Measurements from ENCODE around the gene UBE3C. TPM values are rescaled to one million over a fixed set of nuclear protein-coding genes. Genes with fewer than 3 reads are reported as not detected.

Gene UBE3C
- total and polyA plus RNA-seq, 2 of the 13 experiments (the other 11 are each of a cell fraction or from before 2014, with no cell fraction given) = 27.0 to 48.2 TPM

DNA sequence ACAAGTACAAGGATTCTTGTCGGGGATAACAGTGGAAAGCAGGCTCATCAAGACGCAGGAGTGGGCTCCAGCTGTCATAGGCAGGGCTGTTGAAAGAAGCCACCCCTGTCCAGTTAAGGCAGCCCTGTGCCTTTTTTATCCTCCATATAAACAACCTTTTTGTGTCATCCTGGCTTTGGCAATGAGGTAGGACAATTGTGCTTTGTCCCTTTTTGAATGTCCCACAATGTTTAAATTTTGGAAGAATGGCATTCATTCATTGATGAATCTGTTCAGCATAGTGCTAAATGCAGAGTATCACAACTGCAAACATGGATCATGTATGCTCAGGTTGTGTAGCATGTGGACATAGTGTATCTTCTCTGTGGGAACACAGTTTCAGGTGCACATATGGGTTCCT, 66.7 kb downstream of the UBE3C start:
- no TSS peak for BruUV-seq (replicated peaks)
- no peak for ATAC-seq
- Histone ChIP-seq H3K4me1 (ENCODE audit: insufficient read depth, low read length) (no peaks in the 10 kb centered on the region), H3K27ac (ENCODE audit: extremely low read length, insufficient read depth, low read length) (no peak overlapping the region), H3K9ac (ENCODE audit: insufficient read depth, low read depth, low read length) (no peak overlapping the region), H3K79me2 (ENCODE audit: insufficient read depth, low read length) (no peaks in the 10 kb centered on the region), H3K27me3 (ENCODE audit: control insufficient read depth in 1 of 2, insufficient read depth in 2 of 2, low read length in 2 of 2) (no peaks in the 10 kb centered on the region), H3K9me3 (ENCODE audit: low read length) (no peaks in the 10 kb centered on the region), H3K4me3 (replicated peaks in 1 of 3; ENCODE audit: insufficient read depth in 1 of 3, low read depth in 2 of 3, low read length in 3 of 3) (no peak overlapping the region), H3K4me2 (ENCODE audit: low read depth, low read length) (no peak overlapping the region), H4K20me1 (ENCODE audit: insufficient read depth, low read length) (no peaks in the 10 kb centered on the region), H3K36me3 (replicated peaks in 1 of 2; ENCODE audit: control insufficient read depth in 1 of 2, insufficient read depth in 2 of 2, low read length in 2 of 2) (peaks cover 9 to 58% of the 10 kb centered on the region in 2 experiments), H2AFZ (ENCODE audit: low read length) (no peak overlapping the region)
- WGBS (ENCODE audit: low lambda C conversion rate) = 100% methylated on average over 2 of the region's 2 CpGs
- in situ Hi-C loops (cut with HindIII; ENCODE audit: extremely low pct_ligation_motif_present, low pct_unique_long_range_greater_than_20kb) (no loop called here), intact Hi-C loops (cut with micrococcal nuclease; ENCODE audit: unreplicated experiment) (no loop called here)
- no peak for DNase-seq (ENCODE audit: low spot score)
- CTCF ChIA-PET (ENCODE audit: low intra/inter-chr PET ratio, low total read pairs) = no interaction called here
- no peak for TF ChIP-seq KAT7 (CRISPR knock-in tag; IDR thresholded peaks at IDR 0.05; ENCODE audit: borderline replicate concordance)
- no peak for TF ChIP-seq FOXC1 (CRISPR knock-in tag; IDR thresholded peaks at IDR 0.05; ENCODE audit: borderline replicate concordance)
- TF ChIP-seq FOXK2 (IDR thresholded peaks at IDR 0.05) = no peak
- no peak for TF ChIP-seq NRL (CRISPR knock-in tag; IDR thresholded peaks at IDR 0.05; ENCODE audit: borderline replicate concordance)
- TF ChIP-seq POLR2AphosphoS5 (IDR thresholded peaks at IDR 0.05; ENCODE audit: low read depth, low read length) = no peak
- TF ChIP-seq MIER2 (CRISPR knock-in tag; IDR thresholded peaks at IDR 0.05) = no peak
- TF ChIP-seq SMAD3 (CRISPR knock-in tag; IDR thresholded peaks at IDR 0.05) = no peak
- TF ChIP-seq ETV6 (CRISPR knock-in tag; conservative IDR thresholded peaks at IDR 0.05) = no peak
- no peak for TF ChIP-seq SPEN (CRISPR knock-in tag; IDR thresholded peaks at IDR 0.05; ENCODE audit: low read depth)
- FAIRE-seq = no peak
- POLR2A ChIA-PET = no interaction called here

DNA sequence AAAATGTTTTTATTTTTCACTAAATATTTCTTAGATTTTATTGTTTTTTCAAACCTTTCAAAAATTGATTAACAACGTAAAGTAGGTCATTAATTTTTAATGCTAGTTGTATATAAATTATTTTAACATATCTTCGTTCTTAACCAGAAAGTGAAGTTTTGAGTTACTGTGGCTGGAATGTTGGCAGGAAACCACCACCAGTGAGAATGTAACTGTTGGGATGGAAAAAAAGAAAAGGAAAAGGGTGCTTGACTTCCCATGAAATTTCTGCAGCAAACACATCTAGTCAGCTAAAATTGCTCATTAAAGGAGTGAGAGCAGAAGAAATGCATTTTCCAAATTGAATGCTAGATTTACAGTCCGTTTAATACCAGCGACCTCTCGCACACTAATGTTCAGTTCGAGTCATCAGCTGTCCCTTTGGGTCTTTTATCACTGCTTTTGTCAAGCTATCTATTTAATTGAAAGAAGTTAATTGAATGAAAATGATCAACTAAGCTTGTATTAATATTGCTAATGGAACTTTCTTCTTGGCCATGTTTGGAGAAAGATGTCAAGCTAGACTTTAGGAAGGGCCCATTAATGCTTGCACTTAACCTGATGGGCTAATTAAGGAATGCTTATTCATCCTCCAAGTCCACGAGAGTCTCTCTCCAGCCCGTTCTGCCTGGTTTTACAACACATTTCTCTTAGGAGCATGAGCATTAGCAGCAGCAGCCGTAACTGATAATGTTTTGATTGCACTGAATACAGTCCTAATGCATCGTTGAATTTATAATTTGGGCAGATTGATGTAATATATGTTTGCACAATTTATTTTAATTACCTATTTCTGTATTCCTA, 70.1 kb downstream of the UBE3C start:
- POLR2A ChIA-PET = no interaction called here
- intact Hi-C loops (cut with micrococcal nuclease; ENCODE audit: unreplicated experiment) = no loop called here
- CTCF ChIA-PET (ENCODE audit: low intra/inter-chr PET ratio, low total read pairs) = no interaction called here
- TF ChIP-seq ZSCAN20 (CRISPR knock-in tag; IDR thresholded peaks at IDR 0.05; ENCODE audit: borderline replicate concordance) = no peak
- no peak for TF ChIP-seq PHF8 (CRISPR knock-in tag; IDR thresholded peaks at IDR 0.05)
- TF ChIP-seq ZNF772 (CRISPR knock-in tag; IDR thresholded peaks at IDR 0.05) = no peak
- no peak for TF ChIP-seq IRX3 (CRISPR knock-in tag; IDR thresholded peaks at IDR 0.05; ENCODE audit: borderline replicate concordance, low read depth)
- no peak for TF ChIP-seq ATF1 (CRISPR knock-in tag; IDR thresholded peaks at IDR 0.05)
- no peak for TF ChIP-seq SP1 (IDR thresholded peaks at IDR 0.05)
- no peak for TF ChIP-seq SP1 (CRISPR knock-in tag; IDR thresholded peaks at IDR 0.05)
- TF ChIP-seq ZC3H4 (CRISPR knock-in tag; IDR thresholded peaks at IDR 0.05; ENCODE audit: borderline replicate concordance) = no peak
- no peak for TF ChIP-seq KLF16 (CRISPR knock-in tag; IDR thresholded peaks at IDR 0.05)
- TF ChIP-seq SALL1 (CRISPR knock-in tag; IDR thresholded peaks at IDR 0.05) = no peak
- no peak for TF ChIP-seq ZMYM3 (CRISPR knock-in tag; IDR thresholded peaks at IDR 0.05)
- TF ChIP-seq PHF20 (CRISPR knock-in tag; IDR thresholded peaks at IDR 0.05) = no peak
- TF ChIP-seq SMARCE1 (IDR thresholded peaks at IDR 0.05; ENCODE audit: borderline replicate concordance) = no peak

More for the DNA sequence above, 70.1 kb downstream of the UBE3C start:
- Histone ChIP-seq H3K79me2 (ENCODE audit: insufficient read depth, low read length) (no peaks in the 10 kb centered on the region), H3K4me2 (ENCODE audit: low read depth, low read length) (no peak overlapping the region), H3K27ac (ENCODE audit: extremely low read length, insufficient read depth, low read length) (no peak overlapping the region), H4K20me1 (ENCODE audit: insufficient read depth, low read length) (no peaks in the 10 kb centered on the region), H3K9me3 (ENCODE audit: low read length) (no peaks in the 10 kb centered on the region), H3K36me3 (replicated peaks in 1 of 2; ENCODE audit: control insufficient read depth in 1 of 2, insufficient read depth in 2 of 2, low read length in 2 of 2) (peaks cover 6 to 58% of the 10 kb centered on the region in 2 experiments), H2AFZ (ENCODE audit: low read length) (no peak overlapping the region), H3K4me3 (replicated peaks in 1 of 3; ENCODE audit: insufficient read depth in 1 of 3, low read depth in 2 of 3, low read length in 3 of 3) (no peak overlapping the region), H3K9ac (ENCODE audit: insufficient read depth, low read depth, low read length) (no peak overlapping the region), H3K4me1 (ENCODE audit: insufficient read depth, low read length) (no peaks in the 10 kb centered on the region), H3K27me3 (ENCODE audit: control insufficient read depth in 1 of 2, insufficient read depth in 2 of 2, low read length in 2 of 2) (no peaks in the 10 kb centered on the region)
- in situ Hi-C loops (cut with HindIII; ENCODE audit: extremely low pct_ligation_motif_present, low pct_unique_long_range_greater_than_20kb) = no loop called here
- whole genome bisulfite sequencing (ENCODE audit: low lambda C conversion rate) = 98% methylated on average over 10 of the region's 10 CpGs
- ATAC-seq (no peak), DNase-seq (ENCODE audit: low spot score) (no peak), FAIRE-seq (no peak)
- BruUV-seq (replicated peaks) = no TSS peak

Data from HepG2 (cell line).